Hepatocyte (in vitro differentiated cells): ENCODE results near the gene BAZ2A.

ENCODE experiments used
- CTCF ChIP-seq: fragments of 200-600 bp; sonication (generic); IDR thresholded peaks from 2 replicates; pipeline ENCODE4 v1.5.1; 2016; ENCODE audit warnings: antibody characterized with exemption, mild to moderate bottlenecking; ENCODE audit not compliant: poor library complexity
- EZH2 ChIP-seq: fragments of 200-600 bp; sonication (generic); IDR thresholded peaks from 2 replicates; pipeline ENCODE4 v1.6.1; 2016; ENCODE audit warnings: antibody characterized with exemption, mild to moderate bottlenecking, borderline replicate concordance
- EZH2phosphoT487 ChIP-seq: fragments of 200-600 bp; sonication (generic); IDR thresholded peaks from one replicate; pipeline ENCODE4 v1.6.1; 2018; ENCODE audit warnings: antibody characterized with exemption, mild to moderate bottlenecking, low read depth, moderate library complexity; ENCODE audit not compliant: unreplicated experiment, severe bottlenecking

- TF ChIP-seq CTCF (no peak), EZH2 (no peak), EZH2phosphoT487 (no peak)
These were observed at the start of gene BAZ2A for GRCh38 chr12:56630180-56630632.
